Uterus (tissue), 4 donors: Measurements from ENCODE around the gene KCNQ1OT1. TPM values are rescaled to one million over a fixed set of nuclear protein-coding genes. Genes with fewer than 3 reads are reported as not detected.

Experiments used
- DNase-seq, 2 donors: peaks; one replicate each; pipeline ENCODE4 v3.0.0-alpha.2; 2019 to 2020
- H3K27ac ChIP-seq, 2 donors: fragments of 200-600 bp; sonication (generic); 1 replicate in 1 of 2; 2 replicates in 1 of 2; pipeline ENCODE4 v1.5.1; 2016 to 2018
- H3K27me3 ChIP-seq, 2 donors: fragments of 200-600 bp; sonication (generic); one replicate each; pipeline ENCODE4 v1.5.1; 2018 to 2019; ENCODE audit warnings: control low read depth in 1 of 2
- H3K36me3 ChIP-seq, 2 donors: fragments of 200-600 bp; sonication (generic); one replicate each; pipeline ENCODE4 v1.5.1; 2019; ENCODE audit warnings: control low read depth in 1 of 2
- H3K4me1 ChIP-seq, 2 donors: fragments of 200-600 bp; sonication (generic); one replicate each; pipeline ENCODE4 v1.5.1; 2018 to 2019; ENCODE audit warnings: control low read depth in 1 of 2
- H3K4me3 ChIP-seq, 2 donors: fragments of 200-600 bp; sonication (generic); 1 replicate in 1 of 2; 2 replicates in 1 of 2; pipeline ENCODE4 v1.5.1; 2018 to 2019; ENCODE audit warnings: mild to moderate bottlenecking in 1 of 2
- H3K9me3 ChIP-seq, 2 donors: fragments of 200-600 bp; sonication (generic); one replicate each; pipeline ENCODE4 v1.5.1; 2019; ENCODE audit warnings: control low read depth in 1 of 2
- POLR2A ChIP-seq, 2 donors: fragments of 450-650 bp; IDR thresholded peaks; one replicate each; pipeline ENCODE4 v1.6.1; 2016; ENCODE audit warnings: antibody characterized with exemption in 2 of 2, mild to moderate bottlenecking in 1 of 2, moderate library complexity in 1 of 2
- intact Hi-C: fragments of 100-400 bp; cut with DNase I; formaldehyde crosslinking; loops from one replicate; pipeline ENCODE4 v1.15.1; 2023; ENCODE audit warnings: low total_unique reads
- total RNA-seq, 4 donors: library from RNA; depleted of rRNA in 3 of 4; stranded (reverse); fragments of >200 nt in 3 of 4; gene quantifications; one replicate each; pipeline versions ENCODE4 v1.1.0 to v1.2.4, GENCODE V29; 2014 to 2023
- TF ChIP-seq, protein P1 (sequence below), 4 experiments: fragments of 200-600 bp in 2 of 4; fragments of 450-650 bp in 2 of 4; sonication (generic) in 2 of 4; IDR thresholded peaks; one replicate each; pipeline ENCODE4 v1.5.1; 2016 to 2019; ENCODE audit warnings: antibody characterized with exemption in 4 of 4, mild to moderate bottlenecking in 2 of 4, moderate library complexity in 1 of 4
- donor health status: DM: yes; HTN: yes; CAD: no.

Gene KCNQ1OT1
- total RNA-seq, 4 donors from 2014 or later = 2.6 to 19.4 (median 10.9) TPM

DNA sequence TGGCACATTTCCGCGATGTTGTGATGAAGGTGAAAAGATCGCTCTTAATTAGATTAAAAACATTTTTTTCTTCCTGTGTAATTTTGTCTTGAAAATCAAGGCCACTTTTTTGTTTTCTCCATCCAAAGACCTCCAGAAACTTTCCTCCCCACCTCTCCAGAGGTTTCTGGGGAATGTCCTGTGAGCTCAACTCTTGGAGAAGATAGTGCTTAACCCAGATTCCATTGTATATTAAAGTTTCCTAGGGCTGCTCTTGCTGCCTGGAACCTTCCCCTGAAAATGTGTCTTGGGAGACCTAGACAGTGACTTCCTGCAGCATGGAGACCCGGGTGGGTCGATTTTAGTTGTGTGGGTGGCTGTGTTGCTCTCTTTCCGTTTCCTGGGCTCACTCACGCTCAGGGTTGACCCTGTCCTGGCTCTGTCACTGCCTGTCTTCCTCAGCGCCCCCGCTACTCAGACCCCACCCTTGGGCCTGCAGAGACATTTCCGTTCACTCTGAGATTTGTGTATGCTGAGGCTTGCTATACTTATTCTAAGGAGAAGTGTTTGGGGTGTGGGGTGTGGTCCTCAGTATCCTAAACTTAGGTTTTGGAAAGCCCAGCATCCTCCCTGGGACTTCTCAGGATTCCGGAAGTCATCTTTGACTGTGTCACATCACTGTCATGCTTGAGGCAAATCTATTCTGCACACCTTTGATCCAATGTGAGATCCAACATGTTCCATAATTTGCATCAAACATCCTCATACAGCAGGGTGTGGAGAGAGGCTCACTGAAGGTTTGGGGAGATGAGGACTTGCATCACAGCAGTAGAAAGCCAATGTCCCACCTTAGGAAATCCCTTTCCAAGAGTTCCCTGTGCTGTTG, 47.2 kb downstream of the KCNQ1OT1 start:
- H3K9me3 ChIP-seq = peaks cover 0 to 24% of the 10 kb centered on the region in 2 donors
- H3K36me3 ChIP-seq = no peaks in the 10 kb centered on the region
- H3K4me1 ChIP-seq = no peaks in the 10 kb centered on the region
- H3K27ac ChIP-seq = no peak overlapping the region
- intact Hi-C loops = no loop called here
- DNase-seq = no peak
- no peak for TF ChIP-seq POLR2A (IDR thresholded peaks at IDR 0.05)
- TF ChIP-seq, protein P1, sequence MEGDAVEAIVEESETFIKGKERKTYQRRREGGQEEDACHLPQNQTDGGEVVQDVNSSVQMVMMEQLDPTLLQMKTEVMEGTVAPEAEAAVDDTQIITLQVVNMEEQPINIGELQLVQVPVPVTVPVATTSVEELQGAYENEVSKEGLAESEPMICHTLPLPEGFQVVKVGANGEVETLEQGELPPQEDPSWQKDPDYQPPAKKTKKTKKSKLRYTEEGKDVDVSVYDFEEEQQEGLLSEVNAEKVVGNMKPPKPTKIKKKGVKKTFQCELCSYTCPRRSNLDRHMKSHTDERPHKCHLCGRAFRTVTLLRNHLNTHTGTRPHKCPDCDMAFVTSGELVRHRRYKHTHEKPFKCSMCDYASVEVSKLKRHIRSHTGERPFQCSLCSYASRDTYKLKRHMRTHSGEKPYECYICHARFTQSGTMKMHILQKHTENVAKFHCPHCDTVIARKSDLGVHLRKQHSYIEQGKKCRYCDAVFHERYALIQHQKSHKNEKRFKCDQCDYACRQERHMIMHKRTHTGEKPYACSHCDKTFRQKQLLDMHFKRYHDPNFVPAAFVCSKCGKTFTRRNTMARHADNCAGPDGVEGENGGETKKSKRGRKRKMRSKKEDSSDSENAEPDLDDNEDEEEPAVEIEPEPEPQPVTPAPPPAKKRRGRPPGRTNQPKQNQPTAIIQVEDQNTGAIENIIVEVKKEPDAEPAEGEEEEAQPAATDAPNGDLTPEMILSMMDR (IDR thresholded peaks at IDR 0.05) = no peak
- H3K4me3 ChIP-seq = no peak overlapping the region
- H3K27me3 ChIP-seq = no peaks in the 10 kb centered on the region

DNA sequence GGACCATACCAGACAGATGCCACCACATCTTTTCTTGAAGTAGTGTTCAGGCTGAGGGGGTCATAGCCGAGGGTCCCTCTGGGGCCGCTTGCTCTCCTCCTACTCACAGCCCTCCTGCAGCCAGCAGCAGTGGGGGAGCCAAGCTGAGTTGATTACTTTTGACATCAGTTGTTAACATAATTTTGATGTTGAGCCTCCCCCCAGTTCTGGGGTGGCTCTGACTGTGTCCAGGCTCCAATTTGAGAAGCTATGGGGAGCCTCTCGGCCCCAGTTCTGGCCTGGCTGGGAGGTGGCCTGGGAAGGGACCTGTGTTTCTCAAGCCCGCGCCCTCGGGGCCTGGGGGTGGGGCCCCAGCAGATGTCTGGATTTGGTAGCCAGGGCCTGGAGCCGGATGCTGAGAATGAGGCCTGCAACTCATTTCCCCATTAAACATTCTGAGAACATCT, 47.9 kb downstream of the KCNQ1OT1 start:
- H3K9me3 ChIP-seq = peaks cover 0 to 27% of the 10 kb centered on the region in 2 donors
- H3K4me1 ChIP-seq = no peaks in the 10 kb centered on the region
- H3K4me3 ChIP-seq = no peak overlapping the region
- H3K36me3 ChIP-seq = no peaks in the 10 kb centered on the region
- peak in 1 of 2 donors; percentile 44 for DNase-seq
- no peak overlapping the region for H3K27ac ChIP-seq
- intact Hi-C loops = no loop called here
- no peak for TF ChIP-seq POLR2A (IDR thresholded peaks at IDR 0.05)
- TF ChIP-seq, protein P1 (IDR thresholded peaks at IDR 0.05) = no peak
- H3K27me3 ChIP-seq = no peaks in the 10 kb centered on the region

DNA sequence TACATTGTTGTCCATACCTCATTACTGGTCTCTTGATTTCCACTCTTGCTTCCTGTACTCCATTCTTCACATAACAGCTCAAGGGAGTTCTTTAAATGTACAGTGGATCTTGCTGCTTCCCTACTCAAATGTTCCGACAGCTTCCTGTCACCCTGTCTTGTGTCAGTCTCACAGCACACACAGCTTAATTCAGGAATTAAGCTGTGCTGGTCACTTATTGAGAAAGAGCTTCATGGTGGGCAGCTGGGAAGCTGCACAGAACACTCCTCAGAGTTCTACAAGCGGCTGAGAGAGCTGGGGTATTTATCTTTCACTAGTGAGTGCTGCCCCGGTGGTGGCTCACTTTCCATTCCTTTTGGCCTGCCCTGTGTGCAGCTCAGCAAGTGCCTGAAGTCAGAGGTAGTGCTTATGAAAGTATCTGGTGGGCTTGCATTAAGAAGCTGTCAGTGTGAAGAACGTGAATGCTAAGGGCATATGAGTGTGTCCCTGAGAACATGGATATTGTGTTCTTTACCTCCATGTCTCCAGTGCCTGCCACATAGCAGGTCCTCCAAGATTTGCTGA, 48.7 kb downstream of the KCNQ1OT1 start:
- H3K9me3 ChIP-seq = peaks cover 0 to 33% of the 10 kb centered on the region in 2 donors
- no peak overlapping the region for H3K27ac ChIP-seq
- DNase-seq = no peak
- H3K4me1 ChIP-seq = no peaks in the 10 kb centered on the region
- no peak overlapping the region for H3K4me3 ChIP-seq
- no peaks in the 10 kb centered on the region for H3K36me3 ChIP-seq
- no peaks in the 10 kb centered on the region for H3K27me3 ChIP-seq
- TF ChIP-seq, protein P1 (IDR thresholded peaks at IDR 0.05) = no peak
- TF ChIP-seq POLR2A (IDR thresholded peaks at IDR 0.05) = no peak
- intact Hi-C loops = no loop called here

DNA sequence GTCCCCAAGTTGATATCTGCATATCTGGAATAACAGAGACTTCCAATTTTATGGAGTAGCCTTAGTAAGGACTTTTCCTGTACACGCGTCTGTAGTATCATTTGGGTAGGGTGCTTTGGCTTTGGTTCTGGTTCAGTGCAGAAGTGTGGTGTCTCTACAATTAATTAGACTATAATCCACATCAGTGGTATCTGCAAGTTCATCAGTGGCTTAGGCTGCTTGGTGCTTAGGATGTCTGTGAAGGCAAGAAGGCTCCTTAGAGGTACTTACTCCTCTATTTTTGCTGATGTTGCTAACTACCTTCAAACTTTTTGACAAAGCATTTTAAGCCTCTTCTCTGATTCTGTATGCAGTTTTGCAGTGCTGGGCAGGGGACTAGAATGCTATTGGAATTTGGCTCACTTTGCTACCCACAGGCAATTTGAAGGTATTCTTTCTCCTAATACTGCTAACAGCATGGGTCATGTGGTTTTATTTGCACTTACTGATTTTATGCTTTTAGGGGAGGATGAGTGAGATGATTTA, 49.4 kb downstream of the KCNQ1OT1 start:
- TF ChIP-seq, protein P1 (IDR thresholded peaks at IDR 0.05) = no peak
- TF ChIP-seq POLR2A (IDR thresholded peaks at IDR 0.05) = no peak
- peaks cover 0 to 38% of the 10 kb centered on the region in 2 donors for H3K9me3 ChIP-seq

DNA sequence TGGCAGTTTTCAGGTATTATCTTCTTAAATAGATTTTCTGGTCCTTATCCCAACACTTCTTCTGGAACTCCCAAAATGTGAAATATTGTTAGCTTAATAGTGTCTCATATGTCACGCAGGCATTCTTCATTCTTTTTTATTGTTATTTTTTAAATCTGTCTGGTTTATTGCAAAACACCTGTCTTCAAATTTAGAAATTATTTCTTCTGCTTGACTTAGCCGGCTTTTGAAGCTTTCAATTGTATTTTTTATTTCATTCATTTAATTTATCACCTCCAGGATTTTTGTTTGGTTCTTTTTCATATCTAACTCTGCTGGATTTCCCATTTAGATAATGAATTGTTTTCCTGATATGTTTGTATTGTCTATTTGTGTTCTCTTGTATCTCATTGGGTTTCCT, 49.9 kb downstream of the KCNQ1OT1 start:
- H3K36me3 ChIP-seq = no peaks in the 10 kb centered on the region

More for the DNA sequence above, 49.4 kb downstream of the KCNQ1OT1 start:
- Histone ChIP-seq H3K27ac (no peak overlapping the region), H3K4me3 (no peak overlapping the region), H3K36me3 (no peaks in the 10 kb centered on the region), H3K27me3 (no peaks in the 10 kb centered on the region), H3K4me1 (no peaks in the 10 kb centered on the region)
- no peak for DNase-seq
- intact Hi-C loops = no loop called here

More for the DNA sequence above, 49.9 kb downstream of the KCNQ1OT1 start:
- no peak overlapping the region for H3K4me3 ChIP-seq
- DNase-seq = no peak
- no peaks in the 10 kb centered on the region for H3K4me1 ChIP-seq
- H3K9me3 ChIP-seq = peaks cover 0 to 44% of the 10 kb centered on the region in 2 donors
- H3K27me3 ChIP-seq = no peaks in the 10 kb centered on the region
- intact Hi-C loops = no loop called here
- TF ChIP-seq, protein P1 (IDR thresholded peaks at IDR 0.05) = no peak
- no peak for TF ChIP-seq POLR2A (IDR thresholded peaks at IDR 0.05)
- no peak overlapping the region for H3K27ac ChIP-seq
